Measurements from ENCODE around the gene CCDC86.

The CCDC86 gene

GRCh38 chr11:60870733-60871377 lies 28.9 kb downstream of the CCDC86 start:
- no peak for DNase-seq

- no peak for DNase-seq
Measured at GRCh38 chr11:60871378-60872061, 29.6 kb downstream of the CCDC86 start.

- DNase-seq: no peak
Measured at GRCh38 chr11:60872124-60872960, 30.4 kb downstream of the CCDC86 start.

GRCh38 chr11:60872961-60873524 lies 31.1 kb downstream of the CCDC86 start:
- DNase-seq: no peak

GRCh38 chr11:60873533-60873932 lies 31.6 kb downstream of the CCDC86 start:
- no peak for DNase-seq

- no peak for DNase-seq
Measured at GRCh38 chr11:60874421-60875365, 32.8 kb downstream of the CCDC86 start.

- no peak for DNase-seq
Measured at GRCh38 chr11:60875366-60876167, 33.7 kb downstream of the CCDC86 start.

- no peak for DNase-seq
Measured at GRCh38 chr11:60876168-60876485, 34.2 kb downstream of the CCDC86 start.

- no peak for DNase-seq
Measured at GRCh38 chr11:60878245-60879101, 36.6 kb downstream of the CCDC86 start.

- DNase-seq: no peak
Measured at GRCh38 chr11:60879104-60879503, 37.2 kb downstream of the CCDC86 start.

GRCh38 chr11:60879971-60880588 lies 38.2 kb downstream of the CCDC86 start:
- no peak for DNase-seq

GRCh38 chr11:60880643-60881282 lies 38.9 kb downstream of the CCDC86 start:
- DNase-seq: peak; percentile 19

GRCh38 chr11:60887556-60887955 lies 45.6 kb downstream of the CCDC86 start:
- DNase-seq: peak; percentile 17

GRCh38 chr11:60889869-60890311 lies 48.0 kb downstream of the CCDC86 start:
- no peak for DNase-seq

GRCh38 chr11:60890696-60891095 lies 48.8 kb downstream of the CCDC86 start:
- no peak for DNase-seq

- no peak for DNase-seq
Measured at GRCh38 chr11:60891103-60891741, 49.3 kb downstream of the CCDC86 start.

GRCh38 chr11:60895687-60896086 lies 53.8 kb downstream of the CCDC86 start:
- no peak for DNase-seq

GRCh38 chr11:60897496-60897895 lies 55.6 kb downstream of the CCDC86 start:
- no peak for DNase-seq

All from NCI-H187 treated with DMSO at 0.1 percent for 48 hours (cell line).